ENCODE measurements around the gene GCN1.

DNA sequence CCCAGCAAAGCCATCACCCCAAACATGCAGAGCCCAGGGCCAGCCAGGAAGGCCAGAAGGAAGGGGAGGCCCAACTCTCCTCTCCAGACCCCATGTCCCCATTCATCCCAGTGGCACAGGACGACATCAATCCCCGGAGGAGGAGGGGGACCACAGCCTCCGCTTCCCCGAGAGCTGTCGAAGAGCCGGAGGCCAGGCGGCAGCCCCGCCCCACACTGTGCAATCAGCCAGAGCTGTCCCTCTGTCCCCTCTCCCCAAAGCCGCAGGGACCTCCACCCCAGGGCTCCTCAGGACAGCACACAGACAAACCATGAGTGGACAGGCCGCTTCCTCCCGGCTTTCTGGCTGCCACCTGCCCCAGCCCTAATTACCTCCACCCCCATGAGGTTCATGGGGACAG is 94.8 kb downstream of the GCN1 start:
- TF ChIP-seq POLR2A (IDR thresholded peaks at IDR 0.05) = no peak
- TF ChIP-seq, protein P1, sequence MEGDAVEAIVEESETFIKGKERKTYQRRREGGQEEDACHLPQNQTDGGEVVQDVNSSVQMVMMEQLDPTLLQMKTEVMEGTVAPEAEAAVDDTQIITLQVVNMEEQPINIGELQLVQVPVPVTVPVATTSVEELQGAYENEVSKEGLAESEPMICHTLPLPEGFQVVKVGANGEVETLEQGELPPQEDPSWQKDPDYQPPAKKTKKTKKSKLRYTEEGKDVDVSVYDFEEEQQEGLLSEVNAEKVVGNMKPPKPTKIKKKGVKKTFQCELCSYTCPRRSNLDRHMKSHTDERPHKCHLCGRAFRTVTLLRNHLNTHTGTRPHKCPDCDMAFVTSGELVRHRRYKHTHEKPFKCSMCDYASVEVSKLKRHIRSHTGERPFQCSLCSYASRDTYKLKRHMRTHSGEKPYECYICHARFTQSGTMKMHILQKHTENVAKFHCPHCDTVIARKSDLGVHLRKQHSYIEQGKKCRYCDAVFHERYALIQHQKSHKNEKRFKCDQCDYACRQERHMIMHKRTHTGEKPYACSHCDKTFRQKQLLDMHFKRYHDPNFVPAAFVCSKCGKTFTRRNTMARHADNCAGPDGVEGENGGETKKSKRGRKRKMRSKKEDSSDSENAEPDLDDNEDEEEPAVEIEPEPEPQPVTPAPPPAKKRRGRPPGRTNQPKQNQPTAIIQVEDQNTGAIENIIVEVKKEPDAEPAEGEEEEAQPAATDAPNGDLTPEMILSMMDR (IDR thresholded peaks at IDR 0.05) = no peak
- no peak for TF ChIP-seq POLR2AphosphoS5 (IDR thresholded peaks at IDR 0.05)

Measured in prostate gland (tissue), 2 donors.